K562 (cell line): ENCODE measurements around the gene ECE2. TPM values are rescaled to one million over a fixed set of nuclear protein-coding genes. Genes with fewer than 3 reads are reported as not detected.

Source experiments
- ATF7 ChIP-seq: fragments of 450-650 bp; IDR thresholded peaks from 2 replicates; pipeline ENCODE4 v1.7.1; 2014; ENCODE audit warnings: mild to moderate bottlenecking, moderate library complexity
- BCOR ChIP-seq: fragments of 450-650 bp; IDR thresholded peaks from 2 replicates; pipeline ENCODE4 v1.6.1; 2016
- DDX20 ChIP-seq: fragments of 450-650 bp; IDR thresholded peaks from 2 replicates; pipeline ENCODE4 v1.6.1; 2016; ENCODE audit warnings: missing genetic modification characterization, low read depth, mild to moderate bottlenecking, missing compliant biosample characterization, moderate library complexity
- FOS ChIP-seq: IDR thresholded peaks from 3 replicates; pipeline ENCODE4 v1.6.1; 2011; ENCODE audit not compliant: insufficient read length; ENCODE audit errors: extremely low read depth
- FOXK2 ChIP-seq, 2 experiments: fragments of 450-650 bp; IDR thresholded peaks in 1 of 2; conservative IDR thresholded peaks in 1 of 2; 2 replicates each; pipeline ENCODE4 v1.6.1; 2016; ENCODE audit warnings: low read depth in 2 of 2, mild to moderate bottlenecking in 1 of 2
- GTF2E2 ChIP-seq: fragments of 200-800 bp; sonication (Bioruptor generic); IDR thresholded peaks from 2 replicates; pipeline ENCODE4 v1.6.1; 2016; ENCODE audit warnings: missing genetic modification characterization, missing compliant biosample characterization
- HINFP ChIP-seq: fragments of 450-650 bp; conservative IDR thresholded peaks from 2 replicates; pipeline ENCODE4 v1.6.1; 2016; ENCODE audit warnings: missing genetic modification characterization, low read depth, mild to moderate bottlenecking, control low read depth, missing compliant biosample characterization
- HNRNPUL1 ChIP-seq: fragments of 200-400 bp; formaldehyde crosslinking; IDR thresholded peaks from 2 replicates; pipeline ENCODE4 v1.6.1; 2017; ENCODE audit warnings: low read length
- ILK ChIP-seq: fragments of 450-650 bp; IDR thresholded peaks from 2 replicates; pipeline ENCODE4 v1.6.1; 2016; ENCODE audit warnings: missing genetic modification characterization, low read depth, mild to moderate bottlenecking, missing compliant biosample characterization, moderate library complexity, borderline replicate concordance
- JUN ChIP-seq, 2 experiments: sonication (generic) in 1 of 2; formaldehyde crosslinking in 1 of 2; IDR thresholded peaks; 2 replicates each; pipeline versions ENCODE4 v1.6.1 to v1.8.0; 2012 to 2022; ENCODE audit warnings: borderline replicate concordance in 2 of 2, mild to moderate bottlenecking in 2 of 2, improper control_type of control experiment in 1 of 2, low read depth in 1 of 2, low read length in 1 of 2, missing genetic modification reagents in 1 of 2
- LEF1 ChIP-seq: fragments of 450-650 bp; IDR thresholded peaks from 2 replicates; pipeline ENCODE4 v1.6.1; 2016; ENCODE audit warnings: mild to moderate bottlenecking
- MAFK ChIP-seq: IDR thresholded peaks from 2 replicates; pipeline ENCODE4 v1.6.1; 2011; ENCODE audit warnings: low read length, improper control_type of control experiment
- MLX ChIP-seq, 2 experiments: fragments of 450-650 bp in 1 of 2; sonication (generic) in 1 of 2; formaldehyde crosslinking; conservative IDR thresholded peaks; 2 replicates each; pipeline versions ENCODE4 v1.4.0 to v1.8.1; 2020 to 2022; ENCODE audit warnings: mild to moderate bottlenecking in 1 of 2, missing genetic modification reagents in 1 of 2
- NCOA2 ChIP-seq, 2 experiments: fragments of 450-650 bp; IDR thresholded peaks; 2 replicates each; pipeline ENCODE4 v1.6.1; 2018; ENCODE audit warnings: mild to moderate bottlenecking in 2 of 2, moderate library complexity in 1 of 2; ENCODE audit not compliant: partially characterized antibody in 2 of 2
- RBM34 ChIP-seq: fragments of 200-400 bp; formaldehyde crosslinking; IDR thresholded peaks from 2 replicates; pipeline ENCODE4 v1.6.1; 2018; ENCODE audit warnings: low read length, borderline replicate concordance; ENCODE audit not compliant: insufficient read depth
- SIX5 ChIP-seq, 2 experiments: IDR thresholded peaks; 2 replicates each; pipeline ENCODE4 v1.6.1; 2011; ENCODE audit warnings: low read length in 2 of 2, borderline replicate concordance in 1 of 2, low read depth in 1 of 2, mild to moderate bottlenecking in 1 of 2, moderate library complexity in 1 of 2; ENCODE audit not compliant: insufficient read depth in 1 of 2
- TBL1XR1 ChIP-seq, 2 experiments: IDR thresholded peaks; 2 replicates each; pipeline ENCODE4 v1.6.1; 2012; ENCODE audit warnings: improper control_type of control experiment in 2 of 2, low read length in 2 of 2, mild to moderate bottlenecking in 1 of 2
- ZBTB33 ChIP-seq: sonication (generic); formaldehyde crosslinking; IDR thresholded peaks from 2 replicates; pipeline ENCODE4 v1.8.1; 2023; ENCODE audit warnings: mild to moderate bottlenecking, missing genetic modification reagents
- ZNF277 ChIP-seq: fragments of 250-450 bp; sonication (Bioruptor Pico); IDR thresholded peaks from 2 replicates; pipeline ENCODE4 v1.8.0; 2022; ENCODE audit warnings: inconsistent platforms, mild to moderate bottlenecking, moderate library complexity, borderline replicate concordance
- ZNF717 ChIP-seq: fragments of 250-450 bp; sonication (Bioruptor Pico); IDR thresholded peaks from 2 replicates; pipeline ENCODE4 v1.5.0; 2021
- polyA plus RNA-seq, 8 experiments: library from polyadenylated mRNA; depleted of rRNA in 4 of 8; stranded (reverse) in 5 of 8; unstranded in 3 of 8; fragments of >200 nt; fragmentation: Nextera tagmentation in 2 of 8; fragmentation: Illumina TruSeq in 1 of 8; extraction: Ambion mirVana in 2 of 8; extraction: Trizol in 1 of 8; gene quantifications; 2 replicates each; pipeline versions ENCODE4 v1.2.1 to v1.2.3, GENCODE V29; 2011 to 2014; ENCODE audit warnings: inconsistent platforms in 1 of 8, missing spikeins in 1 of 8
- total RNA-seq, 7 experiments: library from RNA; depleted of rRNA in 6 of 7; stranded (reverse); fragments of >200 nt in 6 of 7; fragmentation: Illumina TruSeq in 2 of 7; extraction: Trizol in 2 of 7; gene quantifications; 2 replicates each; pipeline versions ENCODE4 v1.2.1 to v1.2.3, GENCODE V29; 2011 to 2021; ENCODE audit warnings: low replicate concordance in 1 of 7

Gene ECE2
- total and polyA plus RNA-seq, 9 of the 15 experiments (the other 6 are each of a cell fraction or from before 2014, with no cell fraction given): not detected

- TF ChIP-seq HINFP: no peak
- TF ChIP-seq ILK (tag): no peak
- TF ChIP-seq NCOA2 (IDR thresholded peaks at IDR 0.05; ENCODE audit: partially characterized antibody in 2 of 2): no peak
- no peak for TF ChIP-seq MLX (CRISPR knock-in tag; conservative IDR thresholded peaks at IDR 0.05)
- peak; percentile 51; the same call in 1 of the 2 replicates for TF ChIP-seq JUN (IDR thresholded peaks at IDR 0.05; ENCODE audit: borderline replicate concordance, low read depth, low read length)
- TF ChIP-seq JUN (CRISPR knock-in tag; IDR thresholded peaks at IDR 0.05; ENCODE audit: borderline replicate concordance): 0 out of 2 replicates have a peak, but pooled peaks have one; percentile 21
- TF ChIP-seq MAFK: 0 out of 2 replicates have a peak, but pooled peaks have one; percentile 10
- TF ChIP-seq BCOR: 0 out of 2 replicates have a peak, but pooled peaks have one; percentile 10
- TF ChIP-seq ZBTB33 (CRISPR knock-in tag): no peak
- TF ChIP-seq ATF7: no peak; the same call in none of the 2 replicates
- no peak for TF ChIP-seq ZNF277 (CRISPR knock-in tag)
- TF ChIP-seq SIX5 (IDR thresholded peaks at IDR 0.05; ENCODE audit: borderline replicate concordance in 1 of 2, insufficient read depth in 1 of 2, low read depth in 1 of 2, low read length in 2 of 2): peak; percentile 43 to 48; a peak in 2 of 4 replicates
- no peak for TF ChIP-seq ZNF717
- TF ChIP-seq FOS: no peak
- peak; percentile 97 for TF ChIP-seq GTF2E2
- no peak for TF ChIP-seq DDX20
- peak; percentile 35 to 52; a peak in 2 of 4 replicates for TF ChIP-seq FOXK2 (conservative IDR thresholded peaks at IDR 0.05 in 1 of 2, IDR thresholded peaks at IDR 0.05 in 1 of 2; ENCODE audit: low read depth in 2 of 2)
- 0 out of 4 replicates have a peak, but pooled peaks of 1 of the 2 experiments have one; percentile 30 for TF ChIP-seq TBL1XR1 (IDR thresholded peaks at IDR 0.05; ENCODE audit: low read length in 2 of 2)
- no peak for TF ChIP-seq LEF1
- TF ChIP-seq HNRNPUL1: no peak
- TF ChIP-seq RBM34: no peak
These were observed 27.1 kb upstream of the ECE2 start, which contains the start of gene ALG3 (continued) for GRCh38 chr3:184248454-184249411.
